Tibial nerve (tissue), 4 donors: ENCODE data around the gene RCOR1. TPM values are rescaled to one million over a fixed set of nuclear protein-coding genes. Genes with fewer than 3 reads are reported as not detected.

Source experiments
- DNase-seq, 2 donors: peaks; one replicate each; pipeline ENCODE4 v3.0.0-alpha.2; 2019; ENCODE audit warnings: low spot score in 2 of 2
- H3K27ac ChIP-seq, 4 donors: fragments of 200-600 bp; sonication (generic) in 3 of 4; one replicate each; pipeline ENCODE4 v1.5.1; 2017 to 2019; ENCODE audit warnings: mild to moderate bottlenecking in 1 of 4
- H3K27me3 ChIP-seq, 2 donors: fragments of 200-600 bp; sonication (generic) in 1 of 2; one replicate each; pipeline versions ENCODE4 v1.5.1 to v1.6.0; 2017 to 2019
- H3K36me3 ChIP-seq, 3 donors: fragments of 200-600 bp; sonication (generic); one replicate each; pipeline ENCODE4 v1.5.1; 2018 to 2019
- H3K4me1 ChIP-seq, 4 donors: fragments of 200-600 bp; sonication (generic) in 3 of 4; one replicate each; pipeline ENCODE4 v1.5.1; 2017 to 2019
- H3K4me3 ChIP-seq, 4 donors: fragments of 200-600 bp; sonication (generic) in 3 of 4; one replicate each; pipeline ENCODE4 v1.5.1; 2017 to 2019; ENCODE audit warnings: mild to moderate bottlenecking in 1 of 4, moderate library complexity in 1 of 4
- H3K9me3 ChIP-seq, 4 donors: fragments of 200-600 bp; sonication (generic) in 3 of 4; one replicate each; pipeline ENCODE4 v1.5.1; 2017 to 2019
- CTCF ChIP-seq, 5 experiments: fragments of 200-600 bp in 3 of 5; fragments of 450-650 bp in 2 of 5; sonication (generic) in 3 of 5; IDR thresholded peaks; one replicate each; pipeline ENCODE4 v1.5.1; 2016 to 2019; ENCODE audit warnings: antibody characterized with exemption in 5 of 5, mild to moderate bottlenecking in 3 of 5, moderate library complexity in 2 of 5
- EP300 ChIP-seq, 2 donors: sonication (generic); formaldehyde crosslinking; IDR thresholded peaks; one replicate each; pipeline ENCODE4 v1.6.1; 2017; ENCODE audit warnings: antibody characterized with exemption in 2 of 2, mild to moderate bottlenecking in 1 of 2
- POLR2A ChIP-seq, 2 donors: fragments of 450-650 bp; IDR thresholded peaks; one replicate each; pipeline ENCODE4 v1.6.1; 2017; ENCODE audit warnings: antibody characterized with exemption in 2 of 2, mild to moderate bottlenecking in 2 of 2, moderate library complexity in 2 of 2
- WGBS, 2 donors: methylation state at CpG; one replicate each; pipeline ENCODE4 v1.1.5; 2018; 5-methylcytosine and 5-hydroxymethylcytosine counted together
- total RNA-seq, 4 donors: library from RNA; depleted of rRNA; stranded (reverse); fragments of >200 nt; gene quantifications; one replicate each; pipeline ENCODE4 v1.1.0, GENCODE V29; 2016

RCOR1 gene
- total RNA-seq, 4 donors from 2014 or later: 6.3 to 12.8 (median 10.0) TPM

- no peak for DNase-seq
- no peaks in the 10 kb centered on the region for H3K4me1 ChIP-seq
- 73 to 75% methylated on average over 33 of the region's 33 CpGs for WGBS, 2 donors
- H3K4me3 ChIP-seq: no peak overlapping the region
- H3K9me3 ChIP-seq: no peaks in the 10 kb centered on the region
- H3K27ac ChIP-seq: no peak overlapping the region
- no peak for TF ChIP-seq POLR2A (IDR thresholded peaks at IDR 0.05)
- TF ChIP-seq CTCF (IDR thresholded peaks at IDR 0.05): no peak
- TF ChIP-seq EP300 (IDR thresholded peaks at IDR 0.05): no peak
- no peaks in the 10 kb centered on the region for H3K27me3 ChIP-seq
- peaks cover 0 to 4% (median 0%) of the 10 kb centered on the region in 3 donors for H3K36me3 ChIP-seq
These were observed 157.2 kb downstream of the RCOR1 start for GRCh38 chr14:102749393-102750305.

- Histone ChIP-seq H3K4me3 (no peak overlapping the region), H3K4me1 (no peaks in the 10 kb centered on the region), H3K9me3 (no peaks in the 10 kb centered on the region), H3K27ac (no peak overlapping the region), H3K27me3 (no peaks in the 10 kb centered on the region), H3K36me3 (peaks cover 0 to 4% (median 0%) of the 10 kb centered on the region in 3 donors)
- 92% methylated on average over 13 to 14 of the region's 14 CpGs for WGBS, 2 donors
- no peak for DNase-seq
- TF ChIP-seq CTCF (IDR thresholded peaks at IDR 0.05): no peak
- no peak for TF ChIP-seq EP300 (IDR thresholded peaks at IDR 0.05)
- TF ChIP-seq POLR2A (IDR thresholded peaks at IDR 0.05): no peak
These were observed 157.9 kb downstream of the RCOR1 start for GRCh38 chr14:102750376-102750775.

GRCh38 chr14:102751088-102751487 lies 158.6 kb downstream of the RCOR1 start:
- Histone ChIP-seq H3K36me3 (peaks cover 0 to 4% (median 0%) of the 10 kb centered on the region in 3 donors), H3K4me1 (no peaks in the 10 kb centered on the region), H3K4me3 (no peak overlapping the region), H3K9me3 (no peaks in the 10 kb centered on the region), H3K27ac (no peak overlapping the region), H3K27me3 (no peaks in the 10 kb centered on the region)
- WGBS, 2 donors: 87 to 91% methylated on average over 12 to 16 of the region's 16 CpGs
- no peak for DNase-seq
- no peak for TF ChIP-seq CTCF (IDR thresholded peaks at IDR 0.05)
- TF ChIP-seq POLR2A (IDR thresholded peaks at IDR 0.05): no peak
- no peak for TF ChIP-seq EP300 (IDR thresholded peaks at IDR 0.05)

GRCh38 chr14:102752239-102752847 lies 159.9 kb downstream of the RCOR1 start:
- TF ChIP-seq CTCF (IDR thresholded peaks at IDR 0.05) (no peak), EP300 (IDR thresholded peaks at IDR 0.05) (no peak), POLR2A (IDR thresholded peaks at IDR 0.05) (no peak)
- Histone ChIP-seq H3K36me3 (no peaks in the 10 kb centered on the region), H3K27ac (no peak overlapping the region), H3K4me1 (no peaks in the 10 kb centered on the region), H3K27me3 (no peaks in the 10 kb centered on the region), H3K9me3 (no peaks in the 10 kb centered on the region), H3K4me3 (no peak overlapping the region)
- 75 to 76% methylated on average over 12 to 14 of the region's 14 CpGs for WGBS, 2 donors
- DNase-seq: no peak
